Fibroblast of skin of left quadriceps (primary cell): ENCODE results near the gene C1orf116.

ENCODE experiments used
- DNase-seq, 2 experiments: peaks; one replicate each; pipeline ENCODE4 v3.0.0-alpha.2; 2013; ENCODE audit warnings: low read depth in 2 of 2

The C1orf116 gene

DNA sequence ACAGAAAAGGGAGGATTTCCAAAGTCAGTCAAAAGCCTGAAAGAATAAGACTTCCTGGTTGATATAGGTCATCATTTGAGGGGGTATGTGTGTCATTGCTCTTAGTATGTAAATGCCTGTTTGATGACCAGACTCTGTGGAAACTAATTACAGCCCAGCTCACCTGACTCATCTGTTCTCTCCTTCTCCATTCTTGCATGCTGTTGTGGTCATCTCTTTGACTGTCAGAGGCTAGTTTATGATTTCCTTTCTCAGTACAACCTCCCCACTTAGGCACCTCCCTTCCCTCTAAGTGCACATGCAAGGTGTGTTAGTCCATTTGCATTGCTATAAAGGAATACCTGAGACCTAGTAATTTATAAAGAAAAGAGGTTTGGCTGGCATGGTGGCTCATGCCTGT is 2.4 kb upstream of the C1orf116 start:
- peak; percentile 17 to 34 for DNase-seq

GRCh38 chr1:207034208-207034607 is 1.7 kb upstream of the C1orf116 start:
- DNase-seq, result no peak

- no peak for DNase-seq
These were observed 746 bp upstream of the C1orf116 start for GRCh38 chr1:207033302-207033701.

GRCh38 chr1:207031632-207032264 is 808 bp downstream of the C1orf116 start:
- DNase-seq, result no peak

DNA sequence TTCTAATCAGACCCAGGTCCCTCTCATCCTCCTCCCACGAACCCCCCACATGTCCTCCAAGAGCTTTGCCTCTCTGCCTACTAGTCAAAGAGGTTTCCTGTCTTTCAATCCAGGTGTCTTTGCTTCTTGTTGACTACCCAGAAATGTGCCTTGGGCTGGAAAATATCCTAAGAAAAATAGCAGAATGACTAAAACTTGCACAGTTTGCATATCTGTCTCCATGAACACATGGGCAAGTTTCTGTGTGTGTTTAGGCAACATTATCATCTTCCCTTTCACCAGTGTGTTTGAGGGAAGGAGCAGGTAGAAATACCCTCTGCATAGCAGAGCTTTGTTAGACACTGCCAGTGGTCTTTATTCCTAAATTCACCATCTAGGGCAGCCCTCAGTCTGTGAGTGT is 1.5 kb downstream of the C1orf116 start:
- no peak for DNase-seq

- DNase-seq, result no peak
These were observed 2.0 kb downstream of the C1orf116 start for GRCh38 chr1:207030522-207031009.

GRCh38 chr1:207029701-207030521 is 2.6 kb downstream of the C1orf116 start:
- no peak for DNase-seq

GRCh38 chr1:207028884-207029650 is 3.5 kb downstream of the C1orf116 start:
- DNase-seq, result no peak

DNA sequence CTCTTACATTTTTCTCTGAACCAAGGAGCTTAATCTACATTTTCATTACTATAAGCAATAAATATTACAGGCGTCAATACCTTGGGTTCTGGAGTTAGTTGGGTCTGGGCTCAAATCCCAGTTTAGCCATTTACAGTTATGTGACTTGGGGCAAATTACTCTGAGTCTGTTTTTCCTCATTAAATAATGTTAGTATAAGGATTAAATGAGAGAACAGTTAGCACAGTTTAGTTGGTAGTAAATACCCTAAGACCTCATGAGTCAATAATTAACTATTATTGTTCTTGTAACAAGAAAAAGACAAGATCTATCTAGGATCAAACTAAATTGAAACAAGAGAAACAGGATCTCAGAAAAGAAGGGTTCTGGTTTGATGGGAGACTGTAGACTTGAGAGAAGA is 4.6 kb downstream of the C1orf116 start:
- DNase-seq, result no peak

DNA sequence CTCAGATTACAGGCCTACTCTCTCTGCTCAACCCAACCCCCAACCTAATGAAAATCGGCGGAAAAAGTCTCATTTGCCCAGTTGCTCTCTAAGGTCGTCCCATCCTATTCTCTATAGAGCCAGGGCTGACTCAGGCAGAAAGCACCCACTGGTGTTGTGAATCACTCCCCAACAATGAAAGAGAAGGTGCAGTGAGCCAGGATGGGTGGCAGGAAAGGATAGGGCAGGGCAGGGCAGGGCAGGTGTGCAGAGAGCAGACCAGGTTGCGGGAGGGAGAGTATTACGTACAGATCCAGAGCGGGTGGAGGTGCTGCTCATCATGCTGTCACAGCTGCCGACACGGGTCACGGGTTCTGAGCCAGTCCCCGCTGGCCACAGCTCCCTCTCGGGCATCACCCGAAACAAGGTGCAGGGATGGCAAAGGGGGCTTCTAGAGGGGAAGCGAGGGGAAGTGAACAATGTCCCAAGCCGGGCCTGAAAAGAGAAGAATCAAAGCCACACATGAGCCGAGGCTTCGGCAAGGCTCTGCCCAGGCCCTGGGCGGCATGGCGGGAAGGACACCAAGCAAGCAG is 5.3 kb downstream of the C1orf116 start:
- DNase-seq, result no peak

DNA sequence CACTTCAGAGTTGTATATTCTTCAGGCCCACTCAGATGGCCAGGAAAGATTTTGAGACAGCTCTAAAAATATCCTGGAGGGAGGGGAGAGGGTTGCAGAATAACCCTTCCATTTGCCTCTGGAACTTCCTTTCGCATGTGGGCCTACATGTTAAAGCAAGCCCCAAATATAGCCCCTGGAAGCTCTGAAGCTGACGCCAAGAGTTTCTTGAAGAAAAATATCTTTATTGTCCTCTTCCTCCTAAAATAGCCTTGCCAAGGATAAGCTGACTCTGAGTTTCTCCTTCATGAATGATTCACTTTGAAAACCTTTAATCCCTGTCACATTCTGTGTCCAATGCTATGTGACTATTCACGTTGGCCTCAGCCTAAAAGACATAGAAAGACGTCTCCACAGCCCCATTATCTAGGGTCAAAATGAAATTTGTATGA is 6.4 kb downstream of the C1orf116 start:
- DNase-seq, result no peak

DNA sequence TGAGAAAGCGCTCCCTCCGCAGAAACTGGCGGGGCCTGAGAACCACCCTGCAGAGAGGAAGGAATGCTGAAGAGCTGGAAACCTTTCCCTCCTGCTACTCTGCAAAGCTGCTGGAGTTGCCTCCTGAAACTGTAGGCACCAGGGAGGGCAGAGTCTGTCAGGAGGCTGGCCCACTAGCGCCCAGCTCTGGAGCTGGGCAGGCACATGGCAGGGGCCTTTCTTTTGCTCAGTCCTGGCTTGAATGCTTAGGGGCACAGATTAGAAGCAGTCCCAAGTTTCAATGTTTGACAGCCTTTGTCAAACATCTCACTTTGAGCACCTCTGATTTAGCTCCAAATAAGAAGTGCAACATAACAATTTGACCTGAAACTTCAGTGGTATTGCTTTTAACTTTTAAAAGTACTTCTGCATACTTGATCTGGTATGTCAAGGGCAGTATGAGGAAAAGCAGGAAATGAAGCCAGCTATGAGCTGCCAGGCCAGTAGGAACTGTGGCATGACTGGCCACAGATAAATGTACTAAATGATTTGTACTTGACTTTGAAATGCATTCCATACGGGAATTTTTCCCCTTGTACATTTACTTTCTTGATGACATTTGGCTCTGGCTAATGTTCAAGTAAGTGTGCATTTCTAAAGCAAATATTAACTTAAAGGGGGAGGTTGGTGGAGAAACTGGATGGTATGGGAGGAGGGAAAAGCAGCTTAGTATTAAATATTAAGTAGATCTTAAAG is 7.2 kb downstream of the C1orf116 start:
- DNase-seq, result peak; percentile 14 to 15

DNA sequence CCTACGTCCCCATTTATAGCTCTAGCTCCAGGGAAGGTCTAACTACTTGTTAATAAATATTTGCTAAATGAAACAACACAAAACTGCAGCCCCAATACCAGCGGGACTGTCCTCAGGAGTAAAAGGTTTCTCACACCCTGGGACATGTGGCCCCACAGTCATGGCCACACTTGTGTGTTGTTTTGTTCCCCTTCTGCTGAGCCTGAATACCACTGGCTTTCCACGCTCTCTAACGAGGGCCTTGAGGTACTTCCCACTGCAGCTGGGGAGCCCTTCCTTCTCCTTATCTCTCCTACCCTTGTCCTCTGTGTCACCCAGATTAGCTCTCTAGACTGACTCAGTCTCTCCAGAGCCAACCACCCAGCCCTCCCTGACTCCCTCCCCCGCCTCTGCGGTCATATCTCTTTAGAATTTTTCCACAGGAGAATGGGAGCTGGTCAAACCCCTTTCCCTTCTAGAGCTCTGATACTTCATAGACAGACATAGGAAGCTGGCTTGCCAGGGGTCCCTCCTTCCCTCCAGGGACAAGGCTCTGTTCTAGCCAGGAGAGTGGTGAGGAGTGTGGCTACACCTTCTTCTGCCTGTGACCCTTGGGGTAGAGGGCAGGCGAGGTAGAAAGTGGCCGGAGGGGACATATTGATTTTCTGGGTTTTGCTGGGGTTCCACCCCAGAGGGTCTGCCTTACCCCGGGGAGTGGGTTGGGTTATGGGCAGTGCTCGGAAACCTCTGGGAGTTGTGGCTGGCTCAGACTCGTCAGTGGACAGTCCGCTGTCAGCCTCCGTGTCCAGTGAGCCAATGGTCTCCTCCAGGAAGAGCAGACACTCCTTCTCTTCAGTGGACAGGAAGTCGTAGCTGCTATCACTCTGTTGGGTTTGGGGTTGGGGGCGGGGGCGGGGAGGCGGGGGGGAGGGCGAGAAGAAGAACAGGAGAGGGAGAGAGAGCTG is 8.1 kb downstream of the C1orf116 start:
- no peak for DNase-seq

- DNase-seq, result no peak
These were observed 9.4 kb downstream of the C1orf116 start for GRCh38 chr1:207022996-207023679.

- DNase-seq, result no peak
These were observed 10.5 kb downstream of the C1orf116 start for GRCh38 chr1:207021876-207022596.

DNA sequence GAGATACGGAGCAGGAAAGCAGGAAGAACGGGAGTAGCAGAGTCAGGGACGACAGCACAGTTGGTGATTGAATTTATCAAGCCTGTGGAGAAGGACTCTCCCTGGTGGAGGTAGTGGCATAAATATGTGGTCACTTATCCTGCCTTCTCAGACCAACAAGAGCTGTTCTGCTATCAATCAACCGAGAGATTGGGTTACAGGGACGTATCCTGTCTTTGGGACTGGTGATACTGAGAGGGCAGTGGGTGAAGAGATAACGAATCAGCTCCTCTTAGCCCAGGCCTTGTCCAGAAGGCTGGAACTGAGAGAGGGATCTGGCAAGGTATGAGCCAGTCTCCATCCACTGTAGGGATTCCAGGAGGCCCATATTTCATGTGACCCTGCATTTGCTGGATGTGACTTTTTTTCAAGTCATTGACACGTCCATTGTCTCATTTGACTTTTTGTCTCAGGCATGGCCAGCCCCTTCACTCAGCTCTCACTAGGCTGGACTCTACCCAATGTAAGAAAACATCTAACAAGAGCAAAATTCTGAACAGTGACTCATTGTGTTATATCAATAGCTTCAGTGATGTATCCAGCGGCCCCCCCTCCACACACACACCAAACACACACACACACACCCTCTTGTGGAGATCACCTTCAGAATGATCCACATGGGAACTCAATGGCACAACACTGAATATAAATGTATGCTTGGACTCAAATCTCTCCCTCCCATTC is 11.3 kb downstream of the C1orf116 start:
- DNase-seq, result no peak

DNA sequence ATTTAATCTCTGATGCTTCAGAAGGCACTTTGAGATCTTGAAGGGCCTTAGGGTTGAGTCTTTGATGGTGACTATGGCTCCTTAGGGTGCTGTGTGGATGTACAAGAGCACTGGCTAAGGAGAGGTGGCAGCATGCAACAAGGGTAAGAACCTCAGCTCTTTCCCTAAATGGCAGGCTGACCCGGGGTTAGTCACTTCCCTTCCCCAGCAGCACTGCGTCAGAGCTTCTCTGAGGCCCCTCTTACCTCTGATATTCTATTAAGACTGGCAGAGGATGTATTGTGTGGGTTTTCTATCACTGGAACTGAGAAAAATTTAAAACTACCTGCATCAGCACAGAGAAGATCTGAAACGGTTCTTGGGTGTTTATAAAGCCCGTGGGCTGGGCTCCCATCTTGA is 11.8 kb downstream of the C1orf116 start:
- DNase-seq, result no peak

GRCh38 chr1:207020065-207020708 is 12.4 kb downstream of the C1orf116 start:
- DNase-seq, result no peak
